GM12865 (cell line): Measurements from ENCODE around the gene ORAI3.
A peak's percentile ranks its signal among the peaks of the same experiment; 100 is the strongest.

Experiments
- DNase-seq: peaks from one replicate; pipeline ENCODE4 v3.0.0; 2010; ENCODE audit warnings: low read depth
- H3K4me3 ChIP-seq: 2 replicates; pipeline ENCODE4 v1.5.1; 2011; ENCODE audit warnings: mild to moderate bottlenecking, low read depth, low read length, control low read depth
- CTCF ChIP-seq: IDR thresholded peaks from 2 replicates; pipeline ENCODE4 v1.5.1; 2011; ENCODE audit warnings: low read length, control low read depth, low read depth, inconsistent platforms; ENCODE audit not compliant: insufficient read depth; ENCODE audit errors: missing control alignments

Gene ORAI3

GRCh38 chr16:30918614-30919013 is 30.3 kb upstream of the ORAI3 start:
- TF ChIP-seq CTCF: no peak
- H3K4me3 ChIP-seq: no peak overlapping the region
- no peak for DNase-seq

- DNase-seq: no peak
- no peak for TF ChIP-seq CTCF
- H3K4me3 ChIP-seq: no peak overlapping the region
Measured at GRCh38 chr16:30920891-30921290, 28.0 kb upstream of the ORAI3 start.

GRCh38 chr16:30921459-30921747 is 27.5 kb upstream of the ORAI3 start:
- H3K4me3 ChIP-seq: peak overlapping the region; percentile 86
- no peak for DNase-seq
- TF ChIP-seq CTCF: no peak

- peak; percentile 90 for DNase-seq
- peak; percentile 90 for TF ChIP-seq CTCF
- H3K4me3 ChIP-seq: peak overlapping the region; percentile 86
Measured at GRCh38 chr16:30921748-30922419, 27.0 kb upstream of the ORAI3 start.

GRCh38 chr16:30922420-30922959 is 26.4 kb upstream of the ORAI3 start:
- peak; percentile 100 for DNase-seq
- no peak for TF ChIP-seq CTCF
- H3K4me3 ChIP-seq: peak overlapping the region; percentile 90

- H3K4me3 ChIP-seq: peak overlapping the region; percentile 90
- peak; percentile 99 for DNase-seq
- TF ChIP-seq CTCF: no peak
Measured at GRCh38 chr16:30922960-30923535, 25.8 kb upstream of the ORAI3 start.
